ENCODE measurements around the gene STK38L.

Gene STK38L

DNA sequence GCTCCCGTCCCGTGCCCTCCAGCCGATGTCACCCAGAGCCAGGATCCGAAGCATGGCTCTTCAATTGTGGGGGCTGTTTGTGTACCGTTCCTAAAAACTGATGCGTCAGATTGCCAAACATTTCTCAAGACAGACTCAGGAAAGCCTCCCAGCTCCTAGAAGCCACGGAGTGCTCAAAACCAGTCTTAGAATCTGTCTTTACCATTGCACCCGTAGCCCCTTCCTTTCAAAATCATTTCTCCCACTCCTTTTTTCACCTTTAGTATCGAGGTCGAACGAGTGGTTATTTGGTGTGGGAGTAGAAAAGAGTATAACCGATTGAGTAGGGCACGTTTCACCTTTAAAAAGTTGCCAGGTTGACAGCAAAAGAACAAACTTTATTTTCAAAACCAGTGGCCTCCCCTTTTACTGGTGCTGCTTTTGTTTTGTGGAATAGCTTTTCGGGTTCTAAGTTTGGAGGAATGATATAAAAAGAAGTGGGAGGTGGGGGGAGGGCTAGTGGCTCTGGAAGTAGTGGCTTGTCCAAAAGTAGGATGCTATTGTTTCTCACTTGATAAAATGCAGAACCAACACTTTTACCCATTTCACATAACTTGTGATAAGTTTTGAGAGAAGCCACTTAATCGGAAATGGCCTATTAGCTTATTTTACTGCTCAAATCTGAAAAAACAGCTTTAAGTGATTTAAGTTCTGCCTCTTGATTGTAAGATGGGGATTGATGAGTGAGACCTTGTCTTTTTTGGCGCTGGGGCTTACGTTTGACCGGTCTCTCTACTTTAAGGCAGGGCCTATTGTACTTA lies 803 bp downstream of the STK38L start:
- DNase-seq (ENCODE audit: low spot score) = no peak
- no peak for TF ChIP-seq CTCF (IDR thresholded peaks at IDR 0.05; ENCODE audit: extremely low read depth, insufficient read depth, missing control alignments)
- in situ Hi-C loops (cut with MboI; ENCODE audit: low pct_unique_long_range_greater_than_20kb, low sequenced_read_pairs, unreplicated experiment) = no loop called here

DNA sequence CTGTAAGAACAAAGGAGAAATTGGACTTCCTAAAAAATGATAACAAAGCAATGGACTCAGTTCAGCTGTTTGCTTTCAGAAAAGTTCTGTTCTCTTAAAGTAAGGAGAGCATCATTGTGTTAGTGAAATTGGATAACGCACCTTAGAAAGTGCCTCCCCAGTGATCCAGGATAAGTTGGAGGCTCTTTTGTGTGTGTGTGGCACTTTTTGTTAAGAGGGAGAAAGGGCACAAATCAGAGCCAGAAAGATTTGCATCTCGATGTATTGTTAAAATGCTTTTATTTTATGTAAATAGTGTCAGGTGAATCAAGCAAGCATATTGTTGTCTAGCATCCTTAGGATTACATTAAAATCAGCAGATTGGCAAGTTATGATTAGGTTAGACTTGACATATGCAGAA lies 2.1 kb downstream of the STK38L start:
- no peak for DNase-seq (ENCODE audit: low spot score)
- no peak for TF ChIP-seq CTCF (IDR thresholded peaks at IDR 0.05; ENCODE audit: extremely low read depth, insufficient read depth, missing control alignments)
- in situ Hi-C loops (cut with MboI; ENCODE audit: low pct_unique_long_range_greater_than_20kb, low sequenced_read_pairs, unreplicated experiment) = no loop called here

DNA sequence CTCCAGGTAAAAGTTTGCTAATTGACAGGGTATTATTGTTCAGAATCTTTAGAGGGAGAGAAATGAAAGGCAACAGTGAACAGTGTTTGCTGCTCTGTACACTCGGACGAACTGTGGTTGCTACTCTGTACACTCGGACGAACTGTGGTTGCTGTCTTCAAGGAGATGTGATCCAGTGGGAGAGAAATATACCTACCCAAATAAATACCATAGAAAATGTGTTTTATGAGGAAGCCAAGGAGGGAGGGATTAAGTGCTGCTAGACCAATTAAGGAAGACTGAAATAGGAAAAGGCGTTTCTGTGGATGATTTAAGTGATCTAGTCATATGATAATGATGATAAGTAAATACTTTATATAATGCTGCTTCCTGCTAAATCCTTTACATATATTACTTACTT lies 2.7 kb downstream of the STK38L start:
- TF ChIP-seq CTCF (IDR thresholded peaks at IDR 0.05; ENCODE audit: extremely low read depth, insufficient read depth, missing control alignments) = no peak
- in situ Hi-C loops (cut with MboI; ENCODE audit: low pct_unique_long_range_greater_than_20kb, low sequenced_read_pairs, unreplicated experiment) = no loop called here
- no peak for DNase-seq (ENCODE audit: low spot score)

GRCh38 chr12:27252934-27253333 lies 8.8 kb downstream of the STK38L start:
- in situ Hi-C loops (cut with MboI; ENCODE audit: low pct_unique_long_range_greater_than_20kb, low sequenced_read_pairs, unreplicated experiment) = no loop called here
- TF ChIP-seq CTCF (IDR thresholded peaks at IDR 0.05; ENCODE audit: extremely low read depth, insufficient read depth, missing control alignments) = no peak
- no peak for DNase-seq (ENCODE audit: low spot score)

DNA sequence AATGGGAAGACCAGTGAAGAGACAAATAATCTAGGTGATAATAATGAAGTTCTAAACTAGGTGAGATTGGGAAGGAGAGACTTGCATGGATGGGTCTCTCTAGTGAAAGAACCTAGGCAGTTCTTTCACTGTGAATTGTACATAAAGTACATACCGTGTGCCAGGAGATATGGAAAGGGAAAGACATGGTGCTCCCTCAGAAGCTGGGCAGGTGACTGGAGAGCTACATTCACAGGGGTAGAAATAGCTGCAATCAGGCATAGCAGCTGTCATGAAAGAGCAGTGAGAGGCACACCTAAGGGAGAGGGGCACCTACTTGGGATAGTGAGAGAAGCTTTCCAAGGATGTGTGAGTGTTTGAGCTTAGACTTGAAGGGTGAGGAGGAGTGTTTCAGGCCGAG lies 9.3 kb downstream of the STK38L start:
- in situ Hi-C loops (cut with MboI; ENCODE audit: low pct_unique_long_range_greater_than_20kb, low sequenced_read_pairs, unreplicated experiment) = no loop called here
- DNase-seq (ENCODE audit: low spot score) = no peak
- no peak for TF ChIP-seq CTCF (IDR thresholded peaks at IDR 0.05; ENCODE audit: extremely low read depth, insufficient read depth, missing control alignments)

DNA sequence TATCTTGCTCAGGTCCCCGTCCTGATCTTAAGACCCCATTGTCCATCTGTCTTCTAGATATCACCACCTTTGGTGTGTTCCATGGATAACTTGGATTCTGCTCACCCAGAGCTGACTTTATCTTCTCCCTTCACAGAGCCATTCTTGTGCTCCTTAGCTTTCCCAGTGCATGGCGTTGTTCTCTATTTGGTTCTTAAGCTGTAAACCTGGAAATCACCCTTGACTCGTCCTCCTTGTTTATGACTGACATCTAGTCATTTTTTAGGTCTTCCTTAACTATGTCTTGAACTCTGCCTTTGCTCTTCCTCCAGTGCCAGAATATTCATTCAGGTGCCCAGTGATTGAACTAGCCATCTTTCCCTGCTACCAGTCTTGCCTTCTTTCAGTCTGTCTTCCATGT lies 11.7 kb downstream of the STK38L start:
- in situ Hi-C loops (cut with MboI; ENCODE audit: low pct_unique_long_range_greater_than_20kb, low sequenced_read_pairs, unreplicated experiment) = no loop called here
- TF ChIP-seq CTCF (IDR thresholded peaks at IDR 0.05; ENCODE audit: extremely low read depth, insufficient read depth, missing control alignments) = no peak

More for the DNA sequence above, 11.7 kb downstream of the STK38L start:
- no peak for DNase-seq (ENCODE audit: low spot score)

Measured in GM13977 (cell line).